ENCODE measurements around the gene NRCAM.

NRCAM gene

GRCh38 chr7:108235451-108236061 is 220.7 kb downstream of the NRCAM start:
- no peak for DNase-seq

- no peak for DNase-seq
Observed at GRCh38 chr7:108234971-108235450, 221.2 kb downstream of the NRCAM start.

GRCh38 chr7:108234281-108234680 is 222.0 kb downstream of the NRCAM start:
- no peak for DNase-seq

GRCh38 chr7:108232076-108232475 is 224.2 kb downstream of the NRCAM start:
- DNase-seq: no peak

- DNase-seq: no peak
Observed at GRCh38 chr7:108231221-108231620, 225.0 kb downstream of the NRCAM start.

DNA sequence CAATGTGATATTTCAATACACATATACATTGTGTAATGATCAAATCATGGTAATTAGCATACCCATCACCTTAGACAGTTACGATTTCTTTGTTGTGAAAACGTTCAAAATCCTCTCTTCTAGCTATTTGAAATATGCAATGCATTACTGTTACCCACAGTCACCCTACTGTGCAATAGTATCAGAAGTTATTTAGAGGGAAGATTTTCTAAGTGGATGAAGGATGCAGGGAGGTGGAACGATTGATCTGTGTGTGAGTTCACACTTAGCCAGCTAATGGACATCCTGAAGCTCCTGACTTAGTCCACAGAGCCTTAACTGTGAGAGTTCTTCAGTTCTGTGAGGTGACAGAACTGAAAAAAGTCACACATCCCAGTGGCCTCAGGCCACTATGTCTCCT is 228.9 kb downstream of the NRCAM start:
- no peak for DNase-seq

- DNase-seq: no peak
Observed at GRCh38 chr7:108226816-108227299, 229.4 kb downstream of the NRCAM start.

DNA sequence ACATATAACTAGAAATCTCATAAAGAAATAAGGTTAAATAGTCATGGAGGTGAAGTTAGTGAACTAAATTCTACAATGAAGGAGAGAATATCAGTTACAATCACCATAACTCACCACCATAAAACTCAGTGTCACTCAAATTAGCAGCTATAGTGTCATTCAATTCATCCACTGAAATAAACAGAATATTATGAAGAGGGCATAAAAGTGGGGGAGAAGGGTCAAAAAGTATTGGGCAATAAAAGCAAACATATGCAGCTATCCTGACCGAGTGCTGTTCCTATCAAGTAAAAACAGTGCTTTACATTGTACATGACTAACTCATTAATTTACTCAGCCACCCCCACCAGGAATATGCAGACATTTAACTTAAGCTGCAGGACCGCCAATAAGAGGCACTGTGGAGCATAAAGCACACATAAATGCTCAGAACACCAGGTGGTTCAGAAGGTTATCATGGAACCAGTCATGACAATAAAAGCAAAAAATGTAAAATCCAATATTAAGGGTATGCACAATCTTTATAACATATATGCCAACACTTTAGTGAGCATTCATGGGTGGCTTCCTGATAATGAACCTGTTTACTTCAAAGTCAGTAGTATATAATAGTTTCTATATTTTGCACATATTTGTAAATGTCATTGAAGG is 230.6 kb downstream of the NRCAM start:
- no peak for DNase-seq

GRCh38 chr7:108224387-108224786 is 231.8 kb downstream of the NRCAM start:
- no peak for DNase-seq

GRCh38 chr7:108222236-108222892 is 233.9 kb downstream of the NRCAM start:
- DNase-seq: no peak

GRCh38 chr7:108211382-108212201 is 244.6 kb downstream of the NRCAM start:
- DNase-seq: no peak

DNA sequence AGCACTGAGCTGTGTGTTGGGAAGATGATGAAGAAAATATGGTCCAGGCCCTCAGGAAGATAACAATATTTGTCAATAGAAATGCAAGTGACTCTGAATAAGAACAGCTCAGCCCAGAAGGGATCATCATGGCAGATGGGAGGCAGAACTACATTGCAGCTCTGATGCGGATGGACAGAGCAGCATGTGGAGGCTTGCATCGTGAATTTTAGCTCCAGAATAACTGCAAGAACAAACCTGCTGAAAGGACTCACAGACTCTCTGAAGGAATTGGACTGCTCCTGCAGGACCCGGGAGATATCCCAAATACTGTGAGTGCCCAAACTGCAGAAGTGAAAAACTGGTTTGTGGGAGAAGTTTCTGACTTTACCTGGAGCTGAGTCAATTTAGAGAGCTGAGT is 245.4 kb downstream of the NRCAM start:
- DNase-seq: no peak

DNA sequence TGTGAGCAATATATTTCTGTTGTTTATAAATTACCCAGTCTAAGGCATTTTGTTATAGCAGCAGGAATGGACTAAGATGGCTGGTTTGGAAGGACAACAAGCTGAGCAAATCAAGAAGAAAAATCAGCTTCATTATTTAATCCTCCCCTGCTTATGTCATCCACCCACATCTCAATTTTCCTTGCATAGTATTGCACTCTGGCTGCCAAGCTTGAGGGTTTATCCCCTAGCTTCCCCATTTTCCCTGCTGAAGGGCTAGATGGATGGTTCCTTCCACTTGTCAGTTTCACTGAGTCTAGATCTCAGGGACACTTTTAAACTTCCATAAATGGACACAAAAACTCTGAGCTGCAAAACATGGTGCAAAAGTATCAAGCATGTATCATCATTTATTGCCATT is 250.9 kb downstream of the NRCAM start:
- DNase-seq: no peak

- no peak for DNase-seq
Observed at GRCh38 chr7:108204281-108204796, 251.9 kb downstream of the NRCAM start.

- DNase-seq: no peak
Observed at GRCh38 chr7:108203537-108203936, 252.7 kb downstream of the NRCAM start.

- DNase-seq: no peak
Observed at GRCh38 chr7:108202743-108203142, 253.5 kb downstream of the NRCAM start.

GRCh38 chr7:108201766-108202165 is 254.5 kb downstream of the NRCAM start:
- no peak for DNase-seq

GRCh38 chr7:108200326-108200725 is 255.9 kb downstream of the NRCAM start:
- DNase-seq: no peak

GRCh38 chr7:108197371-108198091 is 258.7 kb downstream of the NRCAM start:
- no peak for DNase-seq

DNA sequence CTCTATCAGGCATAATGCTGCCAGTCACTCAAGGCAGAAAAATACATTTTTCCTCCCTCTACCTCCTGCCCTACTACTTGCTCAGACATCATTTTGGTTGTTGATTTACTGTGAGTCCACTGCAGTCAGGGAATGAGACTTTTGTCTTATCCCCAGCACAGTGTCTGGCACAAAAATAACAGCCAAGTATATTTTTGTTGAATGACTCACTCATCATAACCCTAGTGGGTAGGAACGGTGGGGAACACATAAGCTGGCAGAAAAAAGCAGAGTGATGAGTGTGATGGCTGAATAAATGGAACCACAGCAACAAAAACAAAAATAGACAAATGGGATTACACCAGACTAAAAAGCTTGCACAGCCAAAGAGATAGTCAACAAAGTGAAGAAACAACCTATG is 260.2 kb downstream of the NRCAM start:
- DNase-seq: no peak

DNA sequence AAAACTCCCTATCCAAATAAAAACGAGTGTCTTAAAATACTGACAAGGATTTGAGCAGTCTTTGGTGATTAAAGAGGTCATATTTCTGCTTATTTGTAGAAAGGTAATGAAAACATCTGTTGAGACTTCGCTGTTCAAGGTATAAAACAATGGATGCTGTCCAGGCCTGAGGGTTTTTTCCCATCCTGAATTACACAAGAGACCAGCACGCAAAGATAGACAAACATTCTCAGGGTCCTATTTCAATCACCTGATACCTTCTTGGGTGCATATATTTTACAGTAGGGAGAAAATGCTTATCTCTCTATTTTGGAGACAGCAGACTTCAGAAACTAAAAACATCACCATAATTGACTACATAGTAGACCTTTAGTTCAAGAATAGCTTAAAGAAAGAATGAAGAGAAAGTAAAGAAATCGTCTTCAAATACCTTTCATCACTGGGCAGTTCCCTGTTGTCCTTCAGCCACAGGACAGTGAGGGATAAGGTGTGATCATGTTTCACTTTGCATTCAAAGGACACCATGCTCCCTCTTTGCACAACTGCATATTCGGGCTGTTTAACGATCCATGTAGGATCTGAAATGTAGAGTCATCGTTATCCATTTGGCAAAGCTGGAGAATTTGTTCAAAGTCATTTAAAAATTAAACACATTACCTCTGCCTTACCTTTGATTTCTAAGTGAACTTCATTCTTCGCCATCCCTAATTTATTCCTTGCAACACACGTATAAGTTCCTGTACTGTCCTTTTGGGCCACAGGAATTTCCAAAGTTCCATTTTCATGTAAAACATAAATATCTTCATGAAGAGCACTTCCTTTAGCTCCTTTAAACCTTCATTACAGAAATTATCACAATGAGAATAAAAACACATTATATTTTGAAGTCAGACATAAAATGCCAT is 262.4 kb downstream of the NRCAM start:
- DNase-seq: no peak
